HG02973 (cell line): ENCODE data around the gene EP300.
"Not testable (repeated sequence)": the region's sequence is repeated elsewhere in the genome, so short reads cannot be mapped to it uniquely, and the experiment has no call there.

Source experiments
- ATAC-seq: cut with Tn5 transposase; IDR thresholded peaks from one replicate; pipeline ENCODE4 v1.9.1; 2021; ENCODE audit warnings: moderate library complexity; ENCODE audit not compliant: unreplicated experiment

Gene EP300

DNA sequence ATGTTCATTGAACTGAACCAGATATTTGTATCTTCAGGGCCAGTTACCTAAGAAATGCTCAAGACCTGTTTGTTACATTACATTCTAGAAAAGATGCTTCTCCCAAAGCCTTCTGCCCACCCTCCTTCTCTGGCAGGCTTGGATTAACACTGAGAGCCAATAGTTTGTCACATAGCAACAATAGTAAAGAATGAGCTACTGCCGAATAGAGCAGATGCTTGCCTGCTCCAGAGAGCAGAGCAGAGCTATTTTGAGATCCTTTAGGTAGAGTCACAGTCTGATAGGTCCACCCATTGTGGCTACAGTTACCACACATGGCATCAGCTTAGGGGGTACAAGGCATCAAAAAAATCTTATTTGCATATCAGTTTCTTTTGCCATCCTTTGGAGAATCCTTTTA lies 13.5 kb upstream of the EP300 start:
- no peak for ATAC-seq

DNA sequence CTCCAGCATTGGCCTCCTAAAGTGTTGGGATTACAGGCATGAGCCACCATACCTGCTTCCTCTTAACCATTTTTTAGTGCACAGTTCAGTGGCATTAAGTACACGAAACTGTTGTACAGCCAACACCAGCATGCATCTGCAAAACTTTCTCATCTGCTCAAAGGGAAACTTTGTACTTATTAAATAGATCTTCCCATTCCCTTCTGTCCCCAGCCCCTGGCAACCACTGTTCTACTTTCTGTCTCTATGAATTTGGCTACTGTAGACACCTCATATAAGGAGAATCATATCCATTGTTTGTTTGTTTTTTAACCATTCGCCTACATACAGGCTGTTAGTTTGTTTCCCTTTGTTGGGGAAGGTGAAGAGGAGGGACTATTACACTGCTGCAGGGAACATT lies 6.5 kb upstream of the EP300 start:
- no peak for ATAC-seq

DNA sequence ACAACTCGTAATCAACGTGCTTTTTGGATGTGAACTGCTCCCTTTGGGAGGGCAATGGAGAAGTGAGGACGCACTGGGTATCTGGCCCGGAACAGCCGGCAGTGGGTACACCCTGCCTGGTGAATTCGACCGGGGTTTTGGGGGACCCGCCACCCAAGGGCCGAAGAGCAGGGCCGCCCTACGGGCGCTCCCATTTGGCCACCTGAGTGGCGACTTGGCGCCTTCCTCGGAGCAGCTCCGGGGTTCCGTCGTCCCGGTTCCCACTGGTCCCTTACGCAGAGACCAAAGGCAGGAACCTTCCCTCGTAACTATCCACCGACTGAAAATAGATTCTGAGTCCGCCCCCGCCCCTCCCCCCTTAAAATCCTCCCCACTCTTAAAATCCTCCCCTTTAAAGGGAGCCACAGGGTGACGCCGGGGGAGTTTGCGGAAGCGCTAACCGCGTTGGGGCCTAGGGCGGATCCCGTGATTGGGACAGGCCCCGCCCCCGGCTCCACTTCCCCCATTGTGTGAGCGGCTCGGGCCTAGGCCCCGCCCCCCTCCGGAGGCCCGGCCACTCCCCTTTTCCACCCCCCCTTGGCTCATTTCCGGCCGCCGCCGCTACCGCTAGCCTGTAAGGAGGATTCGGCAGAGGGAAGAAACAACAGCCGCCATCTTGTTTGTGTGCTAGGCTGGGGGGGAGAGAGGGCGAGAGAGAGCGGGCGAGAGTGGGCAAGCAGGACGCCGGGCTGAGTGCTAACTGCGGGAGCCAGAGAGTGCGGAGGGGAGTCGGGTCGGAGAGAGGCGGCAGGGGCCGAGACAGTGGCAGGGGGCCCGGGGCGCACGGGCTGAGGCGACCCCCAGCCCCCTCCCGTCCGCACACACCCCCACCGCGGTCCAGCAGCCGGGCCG lies 1.0 kb upstream of the EP300 start:
- ATAC-seq: peak; percentile 61

DNA sequence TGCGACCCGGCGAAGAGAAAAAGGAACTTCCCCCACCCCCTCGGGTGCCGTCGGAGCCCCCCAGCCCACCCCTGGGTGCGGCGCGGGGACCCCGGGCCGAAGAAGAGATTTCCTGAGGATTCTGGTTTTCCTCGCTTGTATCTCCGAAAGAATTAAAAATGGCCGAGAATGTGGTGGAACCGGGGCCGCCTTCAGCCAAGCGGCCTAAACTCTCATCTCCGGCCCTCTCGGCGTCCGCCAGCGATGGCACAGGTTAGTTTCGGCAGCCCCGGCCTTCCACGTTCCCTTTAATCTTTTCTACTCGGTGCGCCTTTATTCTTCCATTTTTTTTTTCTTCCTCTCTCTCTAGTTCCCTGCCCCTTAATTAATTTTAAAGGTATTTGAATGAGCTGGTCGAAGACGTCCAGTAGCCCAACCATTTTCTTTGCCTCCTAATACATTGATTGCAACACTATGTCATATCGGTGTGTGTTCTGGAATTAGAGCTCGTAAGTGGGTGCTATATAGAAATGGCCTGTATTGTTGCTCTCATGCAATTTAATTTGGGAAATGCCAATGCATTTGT lies 537 bp downstream of the EP300 start:
- ATAC-seq: no peak

DNA sequence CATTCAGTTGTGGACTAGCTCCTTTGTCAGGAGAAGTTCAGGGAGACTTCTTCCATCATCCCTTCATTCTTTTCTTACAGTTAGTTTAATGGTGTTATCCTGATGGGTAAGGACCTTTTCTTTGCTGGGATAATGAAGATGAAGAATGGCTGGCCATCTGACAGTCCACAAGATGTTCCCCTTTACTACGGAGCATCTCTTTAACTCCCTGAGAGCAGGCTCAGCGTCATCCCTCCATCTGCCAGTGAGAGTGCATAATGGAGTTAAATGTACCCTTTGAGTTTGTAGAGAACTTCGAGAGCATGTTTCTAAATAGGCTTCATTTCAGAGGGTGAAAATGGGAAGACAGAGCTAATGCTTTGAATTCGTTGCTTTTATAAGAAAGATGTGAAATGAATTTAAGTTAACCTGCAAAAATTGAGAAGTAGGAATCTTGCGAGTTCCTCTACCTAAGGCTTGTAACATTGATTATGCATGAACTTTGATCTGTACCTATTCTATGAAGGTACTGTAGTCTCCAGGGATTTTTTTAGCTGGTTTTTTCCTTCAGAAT lies 1.7 kb downstream of the EP300 start:
- no peak for ATAC-seq

DNA sequence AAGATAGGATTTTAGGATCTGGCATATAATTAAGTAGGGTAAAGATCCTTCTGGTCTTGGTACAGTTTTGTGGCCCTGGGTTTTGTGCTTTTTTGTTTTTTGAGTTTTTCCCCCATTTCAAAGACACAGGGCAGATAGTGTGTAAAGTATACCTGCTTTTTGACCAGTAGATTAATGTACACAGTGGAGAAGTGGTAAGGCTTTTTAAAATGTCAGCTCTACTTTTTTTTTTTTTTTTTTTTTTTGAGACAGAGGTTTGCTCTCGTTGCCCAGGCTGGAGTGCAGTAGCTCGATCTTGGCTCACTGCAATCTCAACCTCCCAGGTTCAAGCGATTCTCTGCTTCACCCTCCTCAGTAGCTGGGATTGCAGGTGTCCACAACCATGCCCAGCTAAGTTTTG lies 4.0 kb downstream of the EP300 start:
- no peak for ATAC-seq

DNA sequence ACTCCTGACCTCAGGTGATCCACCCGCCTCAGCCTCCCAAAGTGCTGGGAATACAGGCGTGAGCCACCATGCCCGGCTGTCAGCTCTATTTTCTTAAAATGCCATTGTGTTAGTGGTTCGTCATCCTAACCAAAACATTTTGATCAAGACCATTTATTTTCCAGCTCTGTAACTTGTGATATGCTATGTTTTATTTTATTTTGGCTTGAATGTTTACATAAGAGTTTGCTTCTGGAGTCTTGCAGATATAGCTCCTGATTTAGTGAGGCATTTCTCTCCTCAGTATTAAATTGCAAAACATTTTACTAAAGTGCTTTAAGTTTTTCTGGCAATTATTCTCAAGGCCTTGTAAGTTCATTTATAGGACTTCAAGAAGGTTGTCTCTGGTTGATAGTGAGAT lies 4.4 kb downstream of the EP300 start:
- ATAC-seq: no peak

DNA sequence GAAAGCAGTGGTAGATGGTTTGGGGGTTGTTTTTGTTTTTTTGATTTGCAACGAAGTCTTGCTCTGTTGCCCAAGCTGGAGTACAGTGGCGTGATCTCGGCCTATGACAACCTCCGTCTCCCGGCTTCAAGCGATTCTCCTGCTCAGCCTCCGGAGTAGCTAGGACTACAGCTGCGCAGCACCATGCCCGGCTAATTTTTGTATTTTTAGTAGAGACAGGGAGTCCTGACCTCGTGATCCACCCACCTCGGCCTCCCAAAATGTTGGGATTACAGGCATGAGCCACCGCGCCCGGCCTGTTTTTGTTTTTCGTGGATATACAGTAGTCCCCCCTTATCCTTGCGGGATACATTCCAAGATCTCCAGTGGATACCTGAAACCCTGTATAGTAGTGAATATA lies 6.6 kb downstream of the EP300 start:
- ATAC-seq: no peak

DNA sequence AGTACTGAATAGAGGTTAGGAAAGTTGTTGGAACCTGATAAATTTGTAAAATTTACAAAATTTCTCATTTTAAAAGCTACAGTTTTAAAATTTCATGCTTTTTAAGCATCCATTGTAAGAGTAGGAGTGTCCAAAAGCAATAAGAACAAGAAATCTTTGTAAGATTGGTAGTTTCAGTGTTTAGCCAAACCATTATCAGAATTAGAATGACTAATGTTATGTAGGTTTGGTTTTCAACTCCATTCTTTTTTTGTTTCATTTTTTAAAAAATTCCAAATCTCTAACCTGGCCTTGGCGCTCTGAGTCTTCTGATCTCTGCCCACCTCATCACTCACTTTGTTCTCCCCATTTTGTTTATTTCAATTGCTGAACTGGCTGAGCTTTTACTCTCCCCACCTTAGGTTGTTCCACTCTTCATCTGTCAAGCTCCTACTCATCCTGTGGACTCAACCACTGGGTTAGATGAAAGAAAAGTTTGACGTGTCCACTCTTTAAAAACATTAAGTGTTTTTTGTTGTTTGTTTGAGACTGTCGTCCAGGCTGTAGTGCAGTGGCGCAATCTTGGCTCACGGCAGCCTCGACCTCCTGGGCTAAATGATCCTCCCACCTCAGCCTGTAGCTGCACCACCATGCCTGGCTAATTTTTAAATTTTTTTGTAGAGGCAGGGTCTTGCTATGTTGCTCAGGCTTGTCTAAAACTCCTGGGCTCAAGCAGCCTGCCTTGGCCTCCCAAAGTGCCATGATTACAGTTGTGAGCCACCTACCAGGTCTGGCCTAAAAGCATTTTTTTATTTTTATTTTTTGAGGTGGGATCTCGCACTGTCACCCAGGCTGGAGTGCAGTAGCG lies 14.0 kb downstream of the EP300 start:
- no peak for ATAC-seq

DNA sequence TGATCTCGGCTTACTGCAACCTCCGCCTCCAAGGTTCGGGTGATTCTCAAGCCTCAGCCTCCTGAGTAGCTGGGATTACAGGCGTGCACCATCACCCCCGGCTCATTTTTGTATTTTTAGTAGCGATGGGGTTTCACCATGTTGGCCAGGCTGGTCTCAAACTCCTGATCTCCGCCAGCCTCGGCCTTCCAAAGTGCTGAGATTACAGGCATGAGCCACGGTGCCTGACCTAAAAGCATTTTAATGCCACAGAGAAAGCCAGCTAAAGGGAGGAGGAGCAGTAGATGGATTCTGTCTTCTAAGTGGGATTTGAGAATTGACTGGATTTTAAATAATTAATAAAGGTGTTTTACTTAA lies 14.6 kb downstream of the EP300 start:
- not testable (repeated sequence) for ATAC-seq

DNA sequence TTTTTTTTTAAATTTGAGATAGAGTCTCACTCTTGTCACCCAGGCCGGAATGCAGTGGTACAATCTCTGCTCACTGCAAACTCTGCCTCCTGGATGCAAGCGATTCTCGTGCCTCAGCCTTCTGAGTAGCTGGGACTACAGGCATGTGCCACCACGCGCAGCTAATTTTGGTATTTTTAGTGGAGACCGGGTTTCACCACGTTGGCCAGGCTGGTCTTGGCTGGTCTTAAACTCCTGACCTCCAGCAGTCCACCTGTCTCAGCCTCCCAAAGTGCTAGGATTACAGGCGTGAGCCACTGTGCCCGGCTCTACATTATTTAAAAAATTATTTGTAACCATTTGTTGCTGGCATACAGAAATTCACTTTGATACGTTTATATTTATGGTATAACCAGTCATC lies 18.6 kb downstream of the EP300 start:
- no peak for ATAC-seq

DNA sequence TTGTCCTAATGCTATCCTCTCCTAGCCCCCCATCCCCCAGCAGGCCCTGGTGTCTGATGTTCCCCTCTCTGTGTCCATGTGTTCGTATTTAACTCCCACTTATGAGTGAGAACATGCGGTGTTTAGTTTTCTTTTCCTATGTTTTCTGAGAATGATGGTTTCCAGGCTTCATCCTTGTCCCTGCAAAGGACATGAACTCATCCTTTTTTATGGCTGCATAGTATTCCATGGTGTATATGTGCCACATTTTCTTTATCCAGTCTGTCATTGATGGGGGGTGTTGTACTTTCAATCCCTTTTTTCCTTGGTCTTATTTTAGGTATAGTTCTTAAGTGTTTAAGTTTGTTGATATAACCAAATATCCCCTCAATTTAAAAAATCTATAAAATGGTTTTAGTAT lies 23.9 kb downstream of the EP300 start:
- no peak for ATAC-seq

DNA sequence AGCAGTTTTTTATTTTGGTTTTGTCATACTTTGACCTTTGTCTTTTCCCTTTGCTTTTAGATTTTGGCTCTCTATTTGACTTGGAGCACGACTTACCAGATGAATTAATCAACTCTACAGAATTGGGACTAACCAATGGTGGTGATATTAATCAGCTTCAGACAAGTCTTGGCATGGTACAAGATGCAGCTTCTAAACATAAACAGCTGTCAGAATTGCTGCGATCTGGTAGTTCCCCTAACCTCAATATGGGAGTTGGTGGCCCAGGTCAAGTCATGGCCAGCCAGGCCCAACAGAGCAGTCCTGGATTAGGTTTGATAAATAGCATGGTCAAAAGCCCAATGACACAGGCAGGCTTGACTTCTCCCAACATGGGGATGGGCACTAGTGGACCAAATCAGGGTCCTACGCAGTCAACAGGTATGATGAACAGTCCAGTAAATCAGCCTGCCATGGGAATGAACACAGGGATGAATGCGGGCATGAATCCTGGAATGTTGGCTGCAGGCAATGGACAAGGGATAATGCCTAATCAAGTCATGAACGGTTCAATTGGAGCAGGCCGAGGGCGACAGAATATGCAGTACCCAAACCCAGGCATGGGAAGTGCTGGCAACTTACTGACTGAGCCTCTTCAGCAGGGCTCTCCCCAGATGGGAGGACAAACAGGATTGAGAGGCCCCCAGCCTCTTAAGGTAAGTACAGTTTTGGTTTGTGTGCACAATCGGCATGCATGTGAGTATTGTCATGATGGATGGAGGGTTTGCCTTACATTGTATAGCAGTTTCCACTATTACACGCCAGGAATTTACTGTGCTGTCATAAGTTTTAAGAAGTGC lies 25.0 kb downstream of the EP300 start:
- no peak for ATAC-seq

DNA sequence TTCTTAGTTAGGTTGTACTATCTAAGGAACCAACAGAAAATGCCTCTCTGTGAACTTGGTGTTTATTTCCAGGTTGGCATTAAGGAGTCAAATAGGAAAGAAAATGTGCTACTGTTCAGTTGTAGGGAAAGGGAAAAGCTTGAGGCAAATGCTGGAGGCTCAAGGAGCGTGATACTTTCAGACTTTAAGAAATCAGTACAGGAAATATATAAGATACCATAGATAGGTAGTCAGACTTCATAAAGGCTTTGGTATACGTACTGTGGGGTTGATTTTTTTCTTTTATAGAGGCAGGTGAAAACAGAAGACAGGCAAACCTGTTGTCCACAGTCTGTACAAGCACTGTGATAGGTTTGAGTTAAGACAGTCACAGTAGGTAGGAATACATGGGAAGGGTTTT lies 30.8 kb downstream of the EP300 start:
- no peak for ATAC-seq

DNA sequence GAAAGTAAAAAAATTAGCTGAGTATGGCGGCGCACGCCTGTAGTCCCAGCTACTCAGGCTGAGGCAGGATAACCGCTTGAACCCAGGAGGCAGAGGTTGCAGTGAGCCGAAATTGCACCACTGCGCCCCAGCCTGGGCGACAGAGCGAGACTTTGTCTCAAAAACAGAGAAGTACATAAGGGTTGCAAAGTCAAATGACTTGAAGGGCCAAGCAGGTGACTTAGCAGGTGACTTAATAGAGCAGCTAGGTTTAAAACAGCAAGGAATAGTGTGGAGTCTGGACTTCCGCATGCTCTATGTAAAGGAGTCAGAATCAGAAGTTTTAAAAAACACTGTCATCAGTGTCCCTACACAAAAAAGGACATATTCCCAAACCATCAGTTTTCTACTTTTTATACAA lies 31.7 kb downstream of the EP300 start:
- ATAC-seq: no peak

DNA sequence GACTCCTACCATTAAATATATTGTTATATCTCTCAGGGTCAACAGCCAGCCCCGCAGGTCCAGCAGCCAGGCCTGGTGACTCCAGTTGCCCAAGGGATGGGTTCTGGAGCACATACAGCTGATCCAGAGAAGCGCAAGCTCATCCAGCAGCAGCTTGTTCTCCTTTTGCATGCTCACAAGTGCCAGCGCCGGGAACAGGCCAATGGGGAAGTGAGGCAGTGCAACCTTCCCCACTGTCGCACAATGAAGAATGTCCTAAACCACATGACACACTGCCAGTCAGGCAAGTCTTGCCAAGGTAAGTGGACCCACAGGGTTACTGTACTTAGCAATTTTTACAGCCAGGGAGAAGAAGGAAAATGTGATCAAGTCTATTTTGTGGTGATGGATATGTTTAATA lies 35.1 kb downstream of the EP300 start:
- no peak for ATAC-seq

DNA sequence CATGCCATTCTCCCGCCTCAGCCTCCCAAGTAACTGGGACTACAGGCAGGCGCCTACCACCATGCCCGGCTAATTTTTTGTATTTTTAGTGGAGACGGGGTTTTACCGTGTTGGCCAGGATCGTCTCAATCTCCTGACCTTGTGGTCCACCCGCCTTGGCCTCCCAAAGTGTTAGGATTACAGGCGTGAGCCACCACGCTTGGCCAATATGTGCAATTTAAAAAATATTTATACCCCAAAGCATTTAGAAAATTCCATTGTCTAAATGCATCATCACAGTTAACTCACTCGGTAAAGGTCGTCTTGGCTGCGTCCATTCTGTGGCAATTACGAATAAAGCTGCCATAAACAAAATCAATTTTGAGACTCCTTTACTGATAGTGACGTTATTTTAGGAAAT lies 36.2 kb downstream of the EP300 start:
- no peak for ATAC-seq

DNA sequence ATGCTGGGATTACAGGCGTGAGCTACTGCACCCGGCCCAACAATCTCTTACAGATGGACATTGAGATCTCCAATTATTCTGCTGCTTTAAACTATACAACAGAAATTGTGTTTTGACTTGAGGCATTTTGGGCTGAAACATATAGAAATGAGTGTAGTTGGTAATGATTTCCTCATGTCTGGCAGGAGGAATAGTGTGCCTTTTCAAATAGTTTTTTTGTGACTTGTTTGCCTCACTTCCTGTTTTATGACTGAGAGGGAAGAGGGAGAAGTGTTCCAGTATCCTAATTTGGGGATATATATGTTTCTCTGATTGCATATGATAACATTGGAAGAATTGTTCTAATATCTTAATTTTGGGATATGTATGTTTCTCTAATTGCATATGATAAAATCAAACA lies 40.2 kb downstream of the EP300 start:
- no peak for ATAC-seq

DNA sequence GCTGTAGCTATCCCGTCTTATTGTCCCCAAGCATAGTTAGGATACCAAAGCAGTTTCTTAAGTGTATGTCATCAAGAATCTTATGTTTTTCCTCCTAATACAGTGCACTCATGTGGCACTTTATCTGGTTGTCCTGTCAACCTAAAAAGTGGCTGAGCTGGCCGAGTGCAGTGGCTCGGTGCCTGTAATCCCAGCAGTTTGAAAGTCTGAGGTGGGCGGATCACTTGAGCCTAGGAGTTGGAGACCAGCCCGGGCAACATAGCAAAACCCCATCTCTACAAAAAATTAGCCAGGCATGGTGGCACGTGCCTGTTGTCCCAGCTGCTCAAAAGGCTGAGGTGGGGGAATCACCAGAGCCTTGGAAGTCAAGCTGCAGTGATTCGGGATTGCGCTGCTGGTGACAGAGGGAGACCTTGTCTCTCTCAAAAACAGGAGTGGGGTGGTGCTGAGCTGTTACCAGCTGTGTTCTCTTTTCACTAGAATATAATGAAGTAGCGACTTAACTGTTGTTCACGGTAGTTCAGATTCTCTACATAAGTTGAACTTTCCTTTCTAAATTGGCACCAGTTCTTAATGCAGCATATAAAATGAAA lies 48.1 kb downstream of the EP300 start:
- no peak for ATAC-seq

DNA sequence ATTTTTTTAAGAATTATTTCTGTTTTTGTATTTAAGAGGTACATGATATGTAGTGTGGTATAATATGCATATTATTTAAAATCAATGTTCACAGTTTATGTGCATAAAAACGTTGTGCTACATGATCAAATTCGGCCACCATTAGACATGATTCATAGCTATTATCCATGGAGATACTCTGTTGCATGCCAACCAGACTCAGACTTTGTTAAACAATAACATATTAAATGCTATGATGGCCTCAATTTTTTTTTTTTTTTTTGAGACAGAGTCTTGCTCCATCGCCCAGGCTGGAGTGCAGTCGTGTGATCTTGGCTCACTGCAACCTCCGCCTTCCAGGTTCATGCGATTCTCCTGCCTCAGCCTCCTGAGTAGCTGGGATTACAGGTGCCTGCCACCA lies 53.5 kb downstream of the EP300 start:
- ATAC-seq: not testable (repeated sequence)
